ENCODE results near the gene CHORDC1. TPM values are rescaled to one million over a fixed set of nuclear protein-coding genes. Genes with fewer than 3 reads are reported as not detected.
"Not testable (repeated sequence)": the region's sequence is repeated elsewhere in the genome, so short reads cannot be mapped to it uniquely, and the experiment has no call there.

Gene CHORDC1
- 35.8 and 42.6 TPM in 2 replicates for total RNA-seq

- no peak for DNase-seq (ENCODE audit: extremely low read depth, low read depth, low spot score)
Observed at GRCh38 chr11:90222459-90223247, at the start of gene CHORDC1. CHORDC1 (minus strand) TSS chr11:90223049; CDS start chr11:90222954, 95 bp downstream.

- DNase-seq (ENCODE audit: extremely low read depth, low read depth, low spot score) = no peak
Observed at GRCh38 chr11:90257158-90257525, 34.3 kb upstream of the CHORDC1 start.

- no peak for DNase-seq (ENCODE audit: extremely low read depth, low read depth, low spot score)
Observed at GRCh38 chr11:90256404-90257157, 33.7 kb upstream of the CHORDC1 start.

GRCh38 chr11:90254065-90254464, 31.2 kb upstream of the CHORDC1 start:
- no peak for DNase-seq (ENCODE audit: extremely low read depth, low read depth, low spot score)

GRCh38 chr11:90252053-90252452, 29.2 kb upstream of the CHORDC1 start:
- no peak for DNase-seq (ENCODE audit: extremely low read depth, low read depth, low spot score)

- no peak for DNase-seq (ENCODE audit: extremely low read depth, low read depth, low spot score)
Observed at GRCh38 chr11:90251599-90251998, 28.8 kb upstream of the CHORDC1 start.

- DNase-seq (ENCODE audit: extremely low read depth, low read depth, low spot score) = peak; percentile 33
Observed at GRCh38 chr11:90250970-90251369, 28.1 kb upstream of the CHORDC1 start.

- DNase-seq (ENCODE audit: extremely low read depth, low read depth, low spot score) = no peak
Observed at GRCh38 chr11:90246468-90246867, 23.6 kb upstream of the CHORDC1 start.

- no peak for DNase-seq (ENCODE audit: extremely low read depth, low read depth, low spot score)
Observed at GRCh38 chr11:90243534-90243933, 20.7 kb upstream of the CHORDC1 start.

- no peak for DNase-seq (ENCODE audit: extremely low read depth, low read depth, low spot score)
Observed at GRCh38 chr11:90242894-90243416, 20.1 kb upstream of the CHORDC1 start.

- DNase-seq (ENCODE audit: extremely low read depth, low read depth, low spot score) = no peak
Observed at GRCh38 chr11:90241414-90241813, 18.6 kb upstream of the CHORDC1 start.

GRCh38 chr11:90239967-90240636, 17.3 kb upstream of the CHORDC1 start:
- not testable (repeated sequence) for DNase-seq (ENCODE audit: extremely low read depth, low read depth, low spot score)

GRCh38 chr11:90237004-90237403, 14.2 kb upstream of the CHORDC1 start:
- no peak for DNase-seq (ENCODE audit: extremely low read depth, low read depth, low spot score)

- no peak for DNase-seq (ENCODE audit: extremely low read depth, low read depth, low spot score)
Observed at GRCh38 chr11:90235526-90235925, 12.7 kb upstream of the CHORDC1 start.

GRCh38 chr11:90234977-90235376, 12.1 kb upstream of the CHORDC1 start:
- no peak for DNase-seq (ENCODE audit: extremely low read depth, low read depth, low spot score)

- DNase-seq (ENCODE audit: extremely low read depth, low read depth, low spot score) = no peak
Observed at GRCh38 chr11:90229791-90230190, 6.9 kb upstream of the CHORDC1 start.

GRCh38 chr11:90228056-90228455, 5.2 kb upstream of the CHORDC1 start:
- DNase-seq (ENCODE audit: extremely low read depth, low read depth, low spot score) = no peak

- no peak for DNase-seq (ENCODE audit: extremely low read depth, low read depth, low spot score)
Observed at GRCh38 chr11:90223248-90223585, 368 bp upstream of the CHORDC1 start.

GRCh38 chr11:90221803-90222458, 918 bp downstream of the CHORDC1 start:
- DNase-seq (ENCODE audit: extremely low read depth, low read depth, low spot score) = no peak

GRCh38 chr11:90220391-90220790, 2.5 kb downstream of the CHORDC1 start:
- DNase-seq (ENCODE audit: extremely low read depth, low read depth, low spot score) = no peak

GRCh38 chr11:90219438-90219837, 3.4 kb downstream of the CHORDC1 start:
- DNase-seq (ENCODE audit: extremely low read depth, low read depth, low spot score) = no peak

Data from glomerular endothelial cell (primary cell).